GM19043 (cell line): ENCODE data around the gene BMP3.
"Not testable (repeated sequence)": the region's sequence is repeated elsewhere in the genome, so short reads cannot be mapped to it uniquely, and the experiment has no call there.

Experiments used
- ATAC-seq: cut with Tn5 transposase; IDR thresholded peaks from one replicate; pipeline ENCODE4 v1.9.1; 2021; ENCODE audit warnings: low read depth; ENCODE audit not compliant: unreplicated experiment

Gene BMP3

GRCh38 chr4:81030061-81030980 lies at the start of gene BMP3:
TSS of gene BMP3 (plus strand) at chr4:81030708. CDS start at chr4:81031285, 577 bp downstream.
- ATAC-seq, result no peak

- no peak for ATAC-seq
Observed at GRCh38 chr4:80986011-80986410, 44.5 kb upstream of the BMP3 start.

GRCh38 chr4:80989921-80990544 lies 40.5 kb upstream of the BMP3 start:
- no peak for ATAC-seq

- ATAC-seq, result peak; percentile 68
Observed at GRCh38 chr4:80990851-80991250, 39.7 kb upstream of the BMP3 start.

GRCh38 chr4:80999943-81000342 lies 30.6 kb upstream of the BMP3 start:
- no peak for ATAC-seq

- ATAC-seq, result peak; percentile 99
Observed at GRCh38 chr4:81003597-81004111, 26.9 kb upstream of the BMP3 start.

- ATAC-seq, result no peak
Observed at GRCh38 chr4:81007417-81007816, 23.1 kb upstream of the BMP3 start.

GRCh38 chr4:81016566-81016965 lies 13.9 kb upstream of the BMP3 start:
- ATAC-seq, result not testable (repeated sequence)

GRCh38 chr4:81019006-81019405 lies 11.5 kb upstream of the BMP3 start:
- no peak for ATAC-seq

GRCh38 chr4:81021142-81021944 lies 9.2 kb upstream of the BMP3 start:
- no peak for ATAC-seq

- ATAC-seq, result no peak
Observed at GRCh38 chr4:81021981-81022380, 8.5 kb upstream of the BMP3 start.

GRCh38 chr4:81023484-81023883 lies 7.0 kb upstream of the BMP3 start:
- ATAC-seq, result no peak

- ATAC-seq, result no peak
Observed at GRCh38 chr4:81030981-81031791, 678 bp downstream of the BMP3 start.

GRCh38 chr4:81031796-81032551 lies 1.5 kb downstream of the BMP3 start:
- no peak for ATAC-seq

- no peak for ATAC-seq
Observed at GRCh38 chr4:81032771-81033684, 2.5 kb downstream of the BMP3 start.

- ATAC-seq, result no peak
Observed at GRCh38 chr4:81038636-81039350, 8.3 kb downstream of the BMP3 start.

- no peak for ATAC-seq
Observed at GRCh38 chr4:81039351-81039972, 9.0 kb downstream of the BMP3 start.
